ENCODE measurements around the gene ACIN1.

The ACIN1 gene

GRCh38 chr14:23094666-23095195, at the start of gene ACIN1:
TSS of gene ACIN1 (minus strand) at chr14:23095136. CDS start at chr14:23095112, 24 bp downstream.
- H3K9me3 Mint-ChIP-seq = no peaks in the 10 kb centered on the region
- H3K27ac Mint-ChIP-seq = no peak within 1 kb of the TSS
- no peak for DNase-seq
- peak; percentile 55 to 61 for ATAC-seq (replicated peaks)
- peaks cover 16 to 36% of the 10 kb centered on the region in 2 donors for H3K36me3 Mint-ChIP-seq
- H3K4me1 Mint-ChIP-seq = peaks cover 22 to 24% of the 10 kb centered on the region in 2 donors
- no peak within 1 kb of the TSS for H3K4me3 Mint-ChIP-seq
- no peaks in the 10 kb centered on the region for H3K27me3 Mint-ChIP-seq

- Mint-ChIP-seq H3K4me1 (peaks cover 7 to 24% of the 10 kb centered on the region in 2 donors), H3K27me3 (peaks cover 11 to 13% of the 10 kb centered on the region in 2 donors), H3K4me3 (no peak overlapping the region), H3K27ac (no peak overlapping the region), H3K36me3 (no peaks in the 10 kb centered on the region), H3K9me3 (peaks cover 3 to 5% of the 10 kb centered on the region in 2 donors)
- no peak for DNase-seq
- ATAC-seq (replicated peaks) = no peak
Measured at GRCh38 chr14:23143911-23144310, 49.0 kb upstream of the ACIN1 start.

GRCh38 chr14:23142826-23143225, 47.9 kb upstream of the ACIN1 start:
- Mint-ChIP-seq H3K4me1 (peaks cover 4 to 17% of the 10 kb centered on the region in 2 donors), H3K9me3 (no peaks in the 10 kb centered on the region), H3K4me3 (no peak overlapping the region), H3K36me3 (no peaks in the 10 kb centered on the region), H3K27me3 (peaks cover 11 to 13% of the 10 kb centered on the region in 2 donors), H3K27ac (no peak overlapping the region)
- ATAC-seq (replicated peaks) (no peak), DNase-seq (no peak)

GRCh38 chr14:23141706-23142444, 46.9 kb upstream of the ACIN1 start:
- ATAC-seq (replicated peaks) (no peak), DNase-seq (no peak)
- Mint-ChIP-seq H3K27ac (no peak overlapping the region), H3K9me3 (no peaks in the 10 kb centered on the region), H3K4me3 (no peak overlapping the region), H3K27me3 (peaks cover 2 to 9% of the 10 kb centered on the region in 2 donors), H3K4me1 (peaks cover 2 to 12% of the 10 kb centered on the region in 2 donors), H3K36me3 (no peaks in the 10 kb centered on the region)

- ATAC-seq (replicated peaks) (no peak), DNase-seq (no peak)
- Mint-ChIP-seq H3K27me3 (peaks cover 0 to 8% of the 10 kb centered on the region in 2 donors), H3K4me3 (no peak overlapping the region), H3K9me3 (no peaks in the 10 kb centered on the region), H3K27ac (no peak overlapping the region), H3K4me1 (no peaks in the 10 kb centered on the region), H3K36me3 (no peaks in the 10 kb centered on the region)
Measured at GRCh38 chr14:23140371-23140770, 45.4 kb upstream of the ACIN1 start.

GRCh38 chr14:23139874-23140273, 44.9 kb upstream of the ACIN1 start:
- H3K27ac Mint-ChIP-seq = no peak overlapping the region
- H3K4me3 Mint-ChIP-seq = no peak overlapping the region

GRCh38 chr14:23137813-23138535, 43.0 kb upstream of the ACIN1 start:
- Mint-ChIP-seq H3K4me3 (no peak overlapping the region), H3K4me1 (no peaks in the 10 kb centered on the region), H3K27ac (no peak overlapping the region), H3K27me3 (peaks cover 0 to 8% of the 10 kb centered on the region in 2 donors), H3K9me3 (no peaks in the 10 kb centered on the region), H3K36me3 (no peaks in the 10 kb centered on the region)
- no peak for DNase-seq
- no peak for ATAC-seq (replicated peaks)

More at GRCh38 chr14:23139874-23140273, 44.9 kb upstream of the ACIN1 start:
- Mint-ChIP-seq H3K4me1 (no peaks in the 10 kb centered on the region), H3K9me3 (no peaks in the 10 kb centered on the region), H3K36me3 (no peaks in the 10 kb centered on the region), H3K27me3 (peaks cover 0 to 8% of the 10 kb centered on the region in 2 donors)
- ATAC-seq (replicated peaks) (no peak), DNase-seq (no peak)

GRCh38 chr14:23137192-23137812, 42.4 kb upstream of the ACIN1 start:
- H3K27me3 Mint-ChIP-seq = peaks cover 0 to 8% of the 10 kb centered on the region in 2 donors

GRCh38 chr14:23136566-23137133, 41.7 kb upstream of the ACIN1 start:
- DNase-seq (no peak), ATAC-seq (replicated peaks) (no peak)
- Mint-ChIP-seq H3K36me3 (no peaks in the 10 kb centered on the region), H3K27ac (no peak overlapping the region), H3K4me1 (no peaks in the 10 kb centered on the region), H3K27me3 (peaks cover 0 to 8% of the 10 kb centered on the region in 2 donors), H3K9me3 (no peaks in the 10 kb centered on the region), H3K4me3 (no peak overlapping the region)

More at GRCh38 chr14:23137192-23137812, 42.4 kb upstream of the ACIN1 start:
- Mint-ChIP-seq H3K9me3 (no peaks in the 10 kb centered on the region), H3K4me1 (no peaks in the 10 kb centered on the region), H3K27ac (no peak overlapping the region), H3K4me3 (no peak overlapping the region), H3K36me3 (no peaks in the 10 kb centered on the region)
- DNase-seq (no peak), ATAC-seq (replicated peaks) (no peak)

GRCh38 chr14:23132970-23133369, 38.0 kb upstream of the ACIN1 start:
- ATAC-seq (replicated peaks) = no peak
- Mint-ChIP-seq H3K9me3 (no peaks in the 10 kb centered on the region), H3K36me3 (no peaks in the 10 kb centered on the region), H3K27ac (no peak overlapping the region), H3K4me3 (no peak overlapping the region), H3K4me1 (peaks cover 14 to 19% of the 10 kb centered on the region in 2 donors), H3K27me3 (peaks cover 0 to 3% of the 10 kb centered on the region in 2 donors)
- DNase-seq = no peak

GRCh38 chr14:23131482-23131881, 36.5 kb upstream of the ACIN1 start:
- no peak overlapping the region for H3K27ac Mint-ChIP-seq
- ATAC-seq (replicated peaks) = peak; percentile 59 to 60
- DNase-seq = no peak
- peaks cover 16 to 22% of the 10 kb centered on the region in 2 donors for H3K4me1 Mint-ChIP-seq
- no peaks in the 10 kb centered on the region for H3K9me3 Mint-ChIP-seq
- no peak overlapping the region for H3K4me3 Mint-ChIP-seq
- peaks cover 0 to 3% of the 10 kb centered on the region in 2 donors for H3K27me3 Mint-ChIP-seq
- no peaks in the 10 kb centered on the region for H3K36me3 Mint-ChIP-seq

- no peak overlapping the region for H3K27ac Mint-ChIP-seq
- no peaks in the 10 kb centered on the region for H3K36me3 Mint-ChIP-seq
- H3K4me3 Mint-ChIP-seq = no peak overlapping the region
- peaks cover 16 to 22% of the 10 kb centered on the region in 2 donors for H3K4me1 Mint-ChIP-seq
- no peak for DNase-seq
- ATAC-seq (replicated peaks) = peak in 1 of 2 donors; percentile 23
- no peaks in the 10 kb centered on the region for H3K27me3 Mint-ChIP-seq
- no peaks in the 10 kb centered on the region for H3K9me3 Mint-ChIP-seq
Measured at GRCh38 chr14:23130871-23131270, 35.9 kb upstream of the ACIN1 start.

- peaks cover 16 to 22% of the 10 kb centered on the region in 2 donors for H3K4me1 Mint-ChIP-seq
- H3K27me3 Mint-ChIP-seq = no peaks in the 10 kb centered on the region
- ATAC-seq (replicated peaks) = no peak
Measured at GRCh38 chr14:23129759-23130316, 34.9 kb upstream of the ACIN1 start.

More at GRCh38 chr14:23129759-23130316, 34.9 kb upstream of the ACIN1 start:
- H3K27ac Mint-ChIP-seq = no peak overlapping the region
- H3K36me3 Mint-ChIP-seq = no peaks in the 10 kb centered on the region
- DNase-seq = no peak
- H3K9me3 Mint-ChIP-seq = no peaks in the 10 kb centered on the region
- no peak overlapping the region for H3K4me3 Mint-ChIP-seq
